Skeletal muscle satellite cell (primary cell): ENCODE data around the gene CYP4F22.
"Not testable (repeated sequence)": the region's sequence is repeated elsewhere in the genome, so short reads cannot be mapped to it uniquely, and the experiment has no call there.

Experiments used
- H3K27me3 ChIP-seq: 2 replicates; pipeline ENCODE4 v1.7.0; 2013; ENCODE audit warnings: low read length; ENCODE audit not compliant: control insufficient read depth, insufficient read depth
- H3K36me3 ChIP-seq: 2 replicates; pipeline ENCODE4 v1.7.0; 2013; ENCODE audit warnings: mild to moderate bottlenecking, control low read depth, low read length; ENCODE audit not compliant: insufficient read depth
- H3K4me1 ChIP-seq: 2 replicates; pipeline ENCODE4 v1.7.0; 2013; ENCODE audit warnings: low read length; ENCODE audit not compliant: control insufficient read depth, insufficient read depth
- H3K4me2 ChIP-seq: 2 replicates; pipeline ENCODE4 v1.7.0; 2013; ENCODE audit warnings: mild to moderate bottlenecking, low read length
- H3K4me3 ChIP-seq: 2 replicates; pipeline ENCODE4 v1.7.0; 2013; ENCODE audit warnings: low read length
- H3K9ac ChIP-seq: 2 replicates; pipeline ENCODE4 v1.7.0; 2013; ENCODE audit warnings: mild to moderate bottlenecking, low read depth, low read length, moderate library complexity
- H3K9me3 ChIP-seq: replicated peaks from 2 replicates; pipeline ENCODE4 v1.7.0; 2013; ENCODE audit warnings: mild to moderate bottlenecking, control low read depth, low read length

Gene CYP4F22

GRCh38 chr19:15498910-15499309 lies 9.4 kb upstream of the CYP4F22 start:
- Histone ChIP-seq H3K27me3 (peaks cover 3% of the 10 kb centered on the region), H3K4me1 (no peaks in the 10 kb centered on the region), H3K4me2 (no peak overlapping the region), H3K9me3 (no peaks in the 10 kb centered on the region), H3K9ac (no peak overlapping the region), H3K4me3 (no peak overlapping the region), H3K36me3 (no peaks in the 10 kb centered on the region)

- no peak overlapping the region for H3K4me3 ChIP-seq
- H3K4me2 ChIP-seq: no peak overlapping the region
- H3K4me1 ChIP-seq: no peaks in the 10 kb centered on the region
- H3K9me3 ChIP-seq: no peaks in the 10 kb centered on the region
- H3K27me3 ChIP-seq: peaks cover 3% of the 10 kb centered on the region
- no peaks in the 10 kb centered on the region for H3K36me3 ChIP-seq
- no peak overlapping the region for H3K9ac ChIP-seq
Observed at GRCh38 chr19:15501596-15501995, 6.7 kb upstream of the CYP4F22 start.

- no peaks in the 10 kb centered on the region for H3K9me3 ChIP-seq
- H3K4me1 ChIP-seq: no peaks in the 10 kb centered on the region
- H3K27me3 ChIP-seq: peaks cover 3% of the 10 kb centered on the region
- H3K4me2 ChIP-seq: no peak overlapping the region
- H3K36me3 ChIP-seq: no peaks in the 10 kb centered on the region
- H3K4me3 ChIP-seq: no peak overlapping the region
- H3K9ac ChIP-seq: no peak overlapping the region
Observed at GRCh38 chr19:15502264-15502663, 6.1 kb upstream of the CYP4F22 start.

- peaks cover 23% of the 10 kb centered on the region for H3K27me3 ChIP-seq
- no peaks in the 10 kb centered on the region for H3K4me1 ChIP-seq
- no peak overlapping the region for H3K4me2 ChIP-seq
- no peak overlapping the region for H3K4me3 ChIP-seq
- no peak overlapping the region for H3K9ac ChIP-seq
- no peaks in the 10 kb centered on the region for H3K9me3 ChIP-seq
- H3K36me3 ChIP-seq: no peaks in the 10 kb centered on the region
Observed at GRCh38 chr19:15506074-15506571, 2.2 kb upstream of the CYP4F22 start.

- no peak overlapping the region for H3K4me2 ChIP-seq
- H3K9me3 ChIP-seq: no peaks in the 10 kb centered on the region
- no peak overlapping the region for H3K9ac ChIP-seq
- H3K4me3 ChIP-seq: no peak overlapping the region
- H3K36me3 ChIP-seq: no peaks in the 10 kb centered on the region
- H3K27me3 ChIP-seq: peaks cover 21% of the 10 kb centered on the region
- no peaks in the 10 kb centered on the region for H3K4me1 ChIP-seq
Observed at GRCh38 chr19:15507068-15508034, 974 bp upstream of the CYP4F22 start.

- Histone ChIP-seq H3K4me2 (no peak overlapping the region), H3K4me1 (no peaks in the 10 kb centered on the region), H3K9me3 (no peaks in the 10 kb centered on the region), H3K4me3 (no peak overlapping the region), H3K36me3 (no peaks in the 10 kb centered on the region), H3K9ac (no peak overlapping the region), H3K27me3 (peaks cover 21% of the 10 kb centered on the region)
Observed at GRCh38 chr19:15511671-15512424, 3.5 kb downstream of the CYP4F22 start.

- not testable (repeated sequence) for H3K4me3 ChIP-seq, H3K4me1 ChIP-seq, H3K36me3 ChIP-seq, H3K27me3 ChIP-seq, H3K4me2 ChIP-seq, H3K9me3 ChIP-seq, H3K9ac ChIP-seq
Observed at GRCh38 chr19:15515227-15515625, 6.9 kb downstream of the CYP4F22 start.

GRCh38 chr19:15516363-15516762 lies 8.0 kb downstream of the CYP4F22 start:
- Histone ChIP-seq H3K36me3 (no peaks in the 10 kb centered on the region), H3K9ac (no peak overlapping the region)

GRCh38 chr19:15517778-15518177 lies 9.5 kb downstream of the CYP4F22 start:
- no peaks in the 10 kb centered on the region for H3K9me3 ChIP-seq
- no peaks in the 10 kb centered on the region for H3K4me1 ChIP-seq
- H3K4me3 ChIP-seq: no peak overlapping the region
- H3K4me2 ChIP-seq: no peak overlapping the region
- no peak overlapping the region for H3K9ac ChIP-seq
- H3K36me3 ChIP-seq: no peaks in the 10 kb centered on the region
- H3K27me3 ChIP-seq: no peaks in the 10 kb centered on the region

More at GRCh38 chr19:15516363-15516762, 8.0 kb downstream of the CYP4F22 start:
- H3K4me3 ChIP-seq: no peak overlapping the region
- no peaks in the 10 kb centered on the region for H3K4me1 ChIP-seq
- no peaks in the 10 kb centered on the region for H3K27me3 ChIP-seq
- H3K9me3 ChIP-seq: no peaks in the 10 kb centered on the region
- no peak overlapping the region for H3K4me2 ChIP-seq

GRCh38 chr19:15519433-15519976 lies 11.2 kb downstream of the CYP4F22 start:
- no peaks in the 10 kb centered on the region for H3K27me3 ChIP-seq
- H3K9ac ChIP-seq: no peak overlapping the region
- no peaks in the 10 kb centered on the region for H3K9me3 ChIP-seq
- H3K4me3 ChIP-seq: no peak overlapping the region
- H3K4me1 ChIP-seq: no peaks in the 10 kb centered on the region
- no peaks in the 10 kb centered on the region for H3K36me3 ChIP-seq
- no peak overlapping the region for H3K4me2 ChIP-seq

- H3K9ac ChIP-seq: no peak overlapping the region
Observed at GRCh38 chr19:15524781-15525180, 16.5 kb downstream of the CYP4F22 start.

More at GRCh38 chr19:15524781-15525180, 16.5 kb downstream of the CYP4F22 start:
- Histone ChIP-seq H3K4me3 (no peak overlapping the region), H3K9me3 (no peaks in the 10 kb centered on the region), H3K36me3 (no peaks in the 10 kb centered on the region), H3K4me2 (no peak overlapping the region), H3K4me1 (no peaks in the 10 kb centered on the region), H3K27me3 (no peaks in the 10 kb centered on the region)
